Measurements from ENCODE around the gene ZFHX3.

ZFHX3 gene

GRCh38 chr16:72911971-72912370 is 136.0 kb downstream of the ZFHX3 start:
- TF ChIP-seq REST (IDR thresholded peaks at IDR 0.05; ENCODE audit: low read depth) (no peak), TCF12 (IDR thresholded peaks at IDR 0.05; ENCODE audit: low read depth) (no peak), CREB1 (IDR thresholded peaks at IDR 0.05; ENCODE audit: low read depth) (no peak), EGR1 (IDR thresholded peaks at IDR 0.05) (no peak), MAX (IDR thresholded peaks at IDR 0.05) (no peak), TAF1 (IDR thresholded peaks at IDR 0.05; ENCODE audit: low read depth) (no peak), CEBPB (IDR thresholded peaks at IDR 0.05) (no peak), FOXM1 (IDR thresholded peaks at IDR 0.05; ENCODE audit: borderline replicate concordance, low read depth) (no peak), TEAD4 (IDR thresholded peaks at IDR 0.05) (no peak), NFIC (IDR thresholded peaks at IDR 0.05) (no peak), ZBTB7A (IDR thresholded peaks at IDR 0.05; ENCODE audit: low read depth) (no peak), EP300 (IDR thresholded peaks at IDR 0.05; ENCODE audit: borderline replicate concordance) (no peak), USF1 (IDR thresholded peaks at IDR 0.05) (no peak), YY1 (IDR thresholded peaks at IDR 0.05; ENCODE audit: low read depth) (no peak), RAD21 (IDR thresholded peaks at IDR 0.05; ENCODE audit: low read depth) (no peak)

- TF ChIP-seq REST (IDR thresholded peaks at IDR 0.05; ENCODE audit: low read depth): no peak
- TF ChIP-seq FOXM1 (IDR thresholded peaks at IDR 0.05; ENCODE audit: borderline replicate concordance, low read depth): no peak
- TF ChIP-seq ZBTB7A (IDR thresholded peaks at IDR 0.05; ENCODE audit: low read depth): no peak
- TF ChIP-seq YY1 (IDR thresholded peaks at IDR 0.05; ENCODE audit: low read depth): no peak
- no peak for TF ChIP-seq TEAD4 (IDR thresholded peaks at IDR 0.05)
- no peak for TF ChIP-seq NFIC (IDR thresholded peaks at IDR 0.05)
- no peak for TF ChIP-seq TCF12 (IDR thresholded peaks at IDR 0.05; ENCODE audit: low read depth)
- no peak for TF ChIP-seq EGR1 (IDR thresholded peaks at IDR 0.05)
- no peak for TF ChIP-seq USF1 (IDR thresholded peaks at IDR 0.05)
- TF ChIP-seq TAF1 (IDR thresholded peaks at IDR 0.05; ENCODE audit: low read depth): no peak
- no peak for TF ChIP-seq CEBPB (IDR thresholded peaks at IDR 0.05)
- no peak for TF ChIP-seq RAD21 (IDR thresholded peaks at IDR 0.05; ENCODE audit: low read depth)
These were observed 137.1 kb downstream of the ZFHX3 start for GRCh38 chr16:72910875-72911274.

- TF ChIP-seq TEAD4 (IDR thresholded peaks at IDR 0.05): no peak
- TF ChIP-seq EP300 (IDR thresholded peaks at IDR 0.05; ENCODE audit: borderline replicate concordance): no peak
- no peak for TF ChIP-seq REST (IDR thresholded peaks at IDR 0.05; ENCODE audit: low read depth)
- no peak for TF ChIP-seq CREB1 (IDR thresholded peaks at IDR 0.05; ENCODE audit: low read depth)
- no peak for TF ChIP-seq NFIC (IDR thresholded peaks at IDR 0.05)
- TF ChIP-seq TCF12 (IDR thresholded peaks at IDR 0.05; ENCODE audit: low read depth): no peak
- no peak for TF ChIP-seq YY1 (IDR thresholded peaks at IDR 0.05; ENCODE audit: low read depth)
- no peak for TF ChIP-seq RAD21 (IDR thresholded peaks at IDR 0.05; ENCODE audit: low read depth)
- no peak for TF ChIP-seq EGR1 (IDR thresholded peaks at IDR 0.05)
- no peak for TF ChIP-seq FOXM1 (IDR thresholded peaks at IDR 0.05; ENCODE audit: borderline replicate concordance, low read depth)
- TF ChIP-seq MAX (IDR thresholded peaks at IDR 0.05): no peak
- no peak for TF ChIP-seq CEBPB (IDR thresholded peaks at IDR 0.05)
- no peak for TF ChIP-seq TAF1 (IDR thresholded peaks at IDR 0.05; ENCODE audit: low read depth)
- no peak for TF ChIP-seq ZBTB7A (IDR thresholded peaks at IDR 0.05; ENCODE audit: low read depth)
These were observed 137.5 kb downstream of the ZFHX3 start for GRCh38 chr16:72910381-72910780.

GRCh38 chr16:72909196-72909595 is 138.7 kb downstream of the ZFHX3 start:
- no peak for TF ChIP-seq TEAD4 (IDR thresholded peaks at IDR 0.05)
- TF ChIP-seq EP300 (IDR thresholded peaks at IDR 0.05; ENCODE audit: borderline replicate concordance): no peak
- no peak for TF ChIP-seq CEBPB (IDR thresholded peaks at IDR 0.05)
- no peak for TF ChIP-seq NFIC (IDR thresholded peaks at IDR 0.05)
- TF ChIP-seq TCF12 (IDR thresholded peaks at IDR 0.05; ENCODE audit: low read depth): no peak
- no peak for TF ChIP-seq CREB1 (IDR thresholded peaks at IDR 0.05; ENCODE audit: low read depth)
- no peak for TF ChIP-seq ZBTB7A (IDR thresholded peaks at IDR 0.05; ENCODE audit: low read depth)
- TF ChIP-seq RAD21 (IDR thresholded peaks at IDR 0.05; ENCODE audit: low read depth): no peak
- no peak for TF ChIP-seq EGR1 (IDR thresholded peaks at IDR 0.05)
- TF ChIP-seq USF1 (IDR thresholded peaks at IDR 0.05): no peak
- TF ChIP-seq TAF1 (IDR thresholded peaks at IDR 0.05; ENCODE audit: low read depth): no peak
- no peak for TF ChIP-seq REST (IDR thresholded peaks at IDR 0.05; ENCODE audit: low read depth)
- no peak for TF ChIP-seq MAX (IDR thresholded peaks at IDR 0.05)
- no peak for TF ChIP-seq FOXM1 (IDR thresholded peaks at IDR 0.05; ENCODE audit: borderline replicate concordance, low read depth)
- no peak for TF ChIP-seq YY1 (IDR thresholded peaks at IDR 0.05; ENCODE audit: low read depth)
